Tibial nerve (tissue), 4 donors: Measurements from ENCODE around the gene PLAC8. TPM values are rescaled to one million over a fixed set of nuclear protein-coding genes. Genes with fewer than 3 reads are reported as not detected.
A peak's percentile ranks its signal among the peaks of the same experiment; 100 is the strongest.
"Not testable (repeated sequence)": the region's sequence is repeated elsewhere in the genome, so short reads cannot be mapped to it uniquely, and the experiment has no call there.

Experiments used
- DNase-seq, 2 donors: peaks; one replicate each; pipeline ENCODE4 v3.0.0-alpha.2; 2019; ENCODE audit warnings: low spot score in 2 of 2
- H3K27ac ChIP-seq, 4 donors: fragments of 200-600 bp; sonication (generic) in 3 of 4; one replicate each; pipeline ENCODE4 v1.5.1; 2017 to 2019; ENCODE audit warnings: mild to moderate bottlenecking in 1 of 4
- H3K27me3 ChIP-seq, 2 donors: fragments of 200-600 bp; sonication (generic) in 1 of 2; one replicate each; pipeline versions ENCODE4 v1.5.1 to v1.6.0; 2017 to 2019
- H3K36me3 ChIP-seq, 3 donors: fragments of 200-600 bp; sonication (generic); one replicate each; pipeline ENCODE4 v1.5.1; 2018 to 2019
- H3K4me1 ChIP-seq, 4 donors: fragments of 200-600 bp; sonication (generic) in 3 of 4; one replicate each; pipeline ENCODE4 v1.5.1; 2017 to 2019
- H3K4me3 ChIP-seq, 4 donors: fragments of 200-600 bp; sonication (generic) in 3 of 4; one replicate each; pipeline ENCODE4 v1.5.1; 2017 to 2019; ENCODE audit warnings: mild to moderate bottlenecking in 1 of 4, moderate library complexity in 1 of 4
- H3K9me3 ChIP-seq, 4 donors: fragments of 200-600 bp; sonication (generic) in 3 of 4; one replicate each; pipeline ENCODE4 v1.5.1; 2017 to 2019
- CTCF ChIP-seq, 5 experiments: fragments of 200-600 bp in 3 of 5; fragments of 450-650 bp in 2 of 5; sonication (generic) in 3 of 5; IDR thresholded peaks; one replicate each; pipeline ENCODE4 v1.5.1; 2016 to 2019; ENCODE audit warnings: antibody characterized with exemption in 5 of 5, mild to moderate bottlenecking in 3 of 5, moderate library complexity in 2 of 5
- EP300 ChIP-seq, 2 donors: sonication (generic); formaldehyde crosslinking; IDR thresholded peaks; one replicate each; pipeline ENCODE4 v1.6.1; 2017; ENCODE audit warnings: antibody characterized with exemption in 2 of 2, mild to moderate bottlenecking in 1 of 2
- POLR2A ChIP-seq, 2 donors: fragments of 450-650 bp; IDR thresholded peaks; one replicate each; pipeline ENCODE4 v1.6.1; 2017; ENCODE audit warnings: antibody characterized with exemption in 2 of 2, mild to moderate bottlenecking in 2 of 2, moderate library complexity in 2 of 2
- WGBS, 2 donors: methylation state at CpG; one replicate each; pipeline ENCODE4 v1.1.5; 2018; 5-methylcytosine and 5-hydroxymethylcytosine counted together
- total RNA-seq, 4 donors: library from RNA; depleted of rRNA; stranded (reverse); fragments of >200 nt; gene quantifications; one replicate each; pipeline ENCODE4 v1.1.0, GENCODE V29; 2016

PLAC8 gene
- total RNA-seq, 4 donors from 2014 or later, result 0.20 to 5.7 (median 5.4) TPM; not detected in 1

GRCh38 chr4:83080561-83080960 is 34.0 kb downstream of the PLAC8 start:
- Histone ChIP-seq H3K27me3 (no peaks in the 10 kb centered on the region), H3K27ac (no peak overlapping the region), H3K36me3 (peaks cover 0 to 27% (median 0%) of the 10 kb centered on the region in 3 donors), H3K9me3 (peaks cover 0 to 17% (median 0%) of the 10 kb centered on the region in 4 donors), H3K4me3 (no peak overlapping the region), H3K4me1 (no peaks in the 10 kb centered on the region)
- TF ChIP-seq POLR2A (IDR thresholded peaks at IDR 0.05) (no peak), CTCF (IDR thresholded peaks at IDR 0.05) (no peak), EP300 (IDR thresholded peaks at IDR 0.05) (no peak)
- no peak for DNase-seq
- 93 to 95% methylated on average over 6 of the region's 6 CpGs for WGBS, 2 donors

- Histone ChIP-seq H3K27ac (no peak overlapping the region), H3K9me3 (no peaks in the 10 kb centered on the region), H3K36me3 (peaks cover 0 to 58% (median 0%) of the 10 kb centered on the region in 3 donors), H3K4me1 (no peaks in the 10 kb centered on the region), H3K4me3 (no peak overlapping the region), H3K27me3 (no peaks in the 10 kb centered on the region)
- no peak for DNase-seq
- 34 to 37% methylated on average over 4 of the region's 4 CpGs for WGBS, 2 donors
- no peak for TF ChIP-seq CTCF (IDR thresholded peaks at IDR 0.05)
- TF ChIP-seq POLR2A (IDR thresholded peaks at IDR 0.05), result no peak
- TF ChIP-seq EP300 (IDR thresholded peaks at IDR 0.05), result no peak
Observed at GRCh38 chr4:83075311-83076095, 39.0 kb downstream of the PLAC8 start.

- H3K27ac ChIP-seq, H3K4me1 ChIP-seq, H3K4me3 ChIP-seq, DNase-seq, H3K27me3 ChIP-seq, H3K9me3 ChIP-seq: not testable (repeated sequence)
- 90 to 93% methylated on average over 7 of the region's 7 CpGs for WGBS, 2 donors
- H3K36me3 ChIP-seq, result peaks cover 0 to 63% (median 0%) of the 10 kb centered on the region in 3 donors
Observed at GRCh38 chr4:83074783-83075182, 39.7 kb downstream of the PLAC8 start.

GRCh38 chr4:83074086-83074704 is 40.3 kb downstream of the PLAC8 start:
- H3K36me3 ChIP-seq, result peaks cover 0 to 69% (median 0%) of the 10 kb centered on the region in 3 donors
- no peak overlapping the region for H3K4me3 ChIP-seq
- H3K27ac ChIP-seq, result no peak overlapping the region
- peak; percentile 54 to 68 (median 62) for TF ChIP-seq CTCF (IDR thresholded peaks at IDR 0.05)
- no peak for TF ChIP-seq POLR2A (IDR thresholded peaks at IDR 0.05)
- DNase-seq, result peak in 1 of 2 donors; percentile 66
- H3K9me3 ChIP-seq, result no peaks in the 10 kb centered on the region
- H3K4me1 ChIP-seq, result no peaks in the 10 kb centered on the region
- no peaks in the 10 kb centered on the region for H3K27me3 ChIP-seq
- WGBS, 2 donors, result 70 to 76% methylated on average over 10 of the region's 10 CpGs

- DNase-seq, result no peak
- Histone ChIP-seq H3K27me3 (no peaks in the 10 kb centered on the region), H3K36me3 (peaks cover 0 to 78% (median 0%) of the 10 kb centered on the region in 3 donors), H3K9me3 (no peaks in the 10 kb centered on the region), H3K27ac (no peak overlapping the region), H3K4me1 (no peaks in the 10 kb centered on the region), H3K4me3 (no peak overlapping the region)
- 92 to 94% methylated on average over 1 of the region's 1 CpG for WGBS, 2 donors
- TF ChIP-seq EP300 (IDR thresholded peaks at IDR 0.05), result no peak
- no peak for TF ChIP-seq POLR2A (IDR thresholded peaks at IDR 0.05)
- no peak for TF ChIP-seq CTCF (IDR thresholded peaks at IDR 0.05)
Observed at GRCh38 chr4:83071116-83071515, 43.4 kb downstream of the PLAC8 start.
